Neuronal stem cell (in vitro differentiated cells): Measurements from ENCODE around the gene DHFR2.

Experiments used
- DNase-seq: peaks from one replicate; pipeline ENCODE4 v3.0.0-alpha.2; 2013; ENCODE audit warnings: low spot score
- H2AFZ ChIP-seq: one replicate; pipeline ENCODE4 v1.6.1; 2013; ENCODE audit warnings: mild to moderate bottlenecking, low read length, inconsistent platforms
- H2AK5ac ChIP-seq: 2 replicates; pipeline ENCODE4 v1.6.1; 2013; ENCODE audit warnings: low read depth, mild to moderate bottlenecking, inconsistent platforms, low read length, moderate library complexity, mixed read lengths
- H2BK120ac ChIP-seq: 2 replicates; pipeline ENCODE4 v1.6.1; 2013; ENCODE audit warnings: low read depth, mild to moderate bottlenecking, inconsistent platforms, low read length, moderate library complexity, mixed read lengths
- H2BK12ac ChIP-seq: one replicate; pipeline ENCODE4 v1.6.1; 2013; ENCODE audit warnings: low read length, inconsistent platforms
- H2BK15ac ChIP-seq: 2 replicates; pipeline ENCODE4 v1.6.1; 2013; ENCODE audit warnings: mild to moderate bottlenecking, low read length, inconsistent platforms, mixed read lengths
- H2BK5ac ChIP-seq: one replicate; pipeline ENCODE4 v1.6.1; 2013; ENCODE audit warnings: inconsistent platforms, mild to moderate bottlenecking, low read length, moderate library complexity
- H3K14ac ChIP-seq: one replicate; pipeline ENCODE4 v1.6.1; 2013; ENCODE audit warnings: low read length, inconsistent platforms
- H3K18ac ChIP-seq: 2 replicates; pipeline ENCODE4 v1.6.1; 2013; ENCODE audit warnings: low read length, inconsistent platforms
- H3K23ac ChIP-seq: 2 replicates; pipeline ENCODE4 v1.6.1; 2013; ENCODE audit warnings: low read depth, mild to moderate bottlenecking, mixed read lengths, low read length, inconsistent platforms; ENCODE audit not compliant: poor library complexity
- H3K27ac ChIP-seq: replicated peaks from 3 replicates; pipeline ENCODE4 v1.5.1; 2013; ENCODE audit warnings: low read length, inconsistent platforms
- H3K27me3 ChIP-seq, 3 experiments: 2 replicates each; pipeline ENCODE4 v1.6.1; 2013; ENCODE audit warnings: low read length in 3 of 3, mild to moderate bottlenecking in 2 of 3, inconsistent platforms in 1 of 3, low read depth in 1 of 3, mixed read lengths in 1 of 3, moderate library complexity in 1 of 3; ENCODE audit not compliant: control insufficient read depth in 3 of 3, insufficient read depth in 3 of 3
- H3K36me3 ChIP-seq, 2 donors: replicated peaks in 1 of 2; 2 replicates each; pipeline ENCODE4 v1.6.1; 2013; ENCODE audit warnings: low read length in 2 of 2; ENCODE audit not compliant: control insufficient read depth in 2 of 2, insufficient read depth in 2 of 2
- H3K4ac ChIP-seq: 2 replicates; pipeline ENCODE4 v1.6.1; 2013; ENCODE audit warnings: inconsistent platforms, mild to moderate bottlenecking, low read length, moderate library complexity
- H3K4me1 ChIP-seq, 2 donors: 1 replicate in 1 of 2; 2 replicates in 1 of 2; pipeline ENCODE4 v1.6.1; 2013; ENCODE audit warnings: low read length in 2 of 2, low read depth in 1 of 2; ENCODE audit not compliant: control insufficient read depth in 2 of 2, insufficient read depth in 1 of 2
- H3K4me2 ChIP-seq: one replicate; pipeline ENCODE4 v1.6.1; 2013; ENCODE audit warnings: mild to moderate bottlenecking, low read length, inconsistent platforms; ENCODE audit not compliant: insufficient read depth, poor library complexity, severe bottlenecking
- H3K4me3 ChIP-seq, 2 donors: 2 replicates each; pipeline ENCODE4 v1.5.1; 2013; ENCODE audit warnings: low read length in 2 of 2, mild to moderate bottlenecking in 2 of 2, inconsistent platforms in 1 of 2, moderate library complexity in 1 of 2
- H3K79me1 ChIP-seq: one replicate; pipeline ENCODE4 v1.6.1; 2013; ENCODE audit warnings: low read depth, mild to moderate bottlenecking, inconsistent platforms, low read length, moderate library complexity
- H3K9ac ChIP-seq: one replicate; pipeline ENCODE4 v1.6.1; 2013; ENCODE audit warnings: mild to moderate bottlenecking, low read depth, low read length, inconsistent platforms; ENCODE audit not compliant: poor library complexity
- H3K9me3 ChIP-seq, 2 donors: replicated peaks in 1 of 2; 2 replicates each; pipeline versions ENCODE3 to v1.6.1; 2013; ENCODE audit warnings: low read length in 2 of 2, mild to moderate bottlenecking in 2 of 2, inconsistent platforms in 1 of 2, low read depth in 1 of 2, mixed read lengths in 1 of 2, moderate library complexity in 1 of 2; ENCODE audit not compliant: control insufficient read depth in 2 of 2, insufficient read depth in 1 of 2
- H4K8ac ChIP-seq: one replicate; pipeline ENCODE4 v1.6.1; 2013; ENCODE audit warnings: low read depth, mild to moderate bottlenecking, inconsistent platforms, low read length, moderate library complexity
- H4K91ac ChIP-seq: one replicate; pipeline ENCODE4 v1.6.1; 2013; ENCODE audit warnings: low read length, low read depth, mild to moderate bottlenecking, inconsistent platforms; ENCODE audit not compliant: poor library complexity
- WGBS, 2 donors: extraction: QIAGEN DNeasy Blood & Tissue Kit; methylation state at CpG; one replicate each; pipeline ENCODE4 v1.1.7; 2013; ENCODE audit warnings: missing lambda C conversion rate in 2 of 2, mixed read lengths in 1 of 2; ENCODE audit not compliant: insufficient read length in 2 of 2, insufficient replicate concordance in 1 of 2; ENCODE audit errors: extremely low coverage in 2 of 2; 5-methylcytosine and 5-hydroxymethylcytosine counted together

The DHFR2 gene

GRCh38 chr3:94093151-94093550, 30.4 kb upstream of the DHFR2 start:
- H2AK5ac ChIP-seq, result no peak overlapping the region
- no peaks in the 10 kb centered on the region for H3K79me1 ChIP-seq
- H3K14ac ChIP-seq, result no peak overlapping the region
- H3K4ac ChIP-seq, result no peak overlapping the region
- H2BK12ac ChIP-seq, result no peak overlapping the region
- no peaks in the 10 kb centered on the region for H3K4me1 ChIP-seq
- H3K27ac ChIP-seq, result no peak overlapping the region
- H3K4me2 ChIP-seq, result no peak overlapping the region
- H2AFZ ChIP-seq, result no peak overlapping the region
- H3K18ac ChIP-seq, result no peak overlapping the region
- H3K9ac ChIP-seq, result no peak overlapping the region
- no CpG with 5 or more reads among the region's 1 CpG for WGBS, 2 donors
- no peak overlapping the region for H2BK15ac ChIP-seq
- no peak overlapping the region for H3K23ac ChIP-seq
- no peak for DNase-seq
- no peak overlapping the region for H4K91ac ChIP-seq
- no peak overlapping the region for H4K8ac ChIP-seq
- no peaks in the 10 kb centered on the region for H3K9me3 ChIP-seq
- H3K27me3 ChIP-seq, result no peaks in the 10 kb centered on the region
- peaks cover 3 to 64% of the 10 kb centered on the region in 2 donors for H3K36me3 ChIP-seq
- no peak overlapping the region for H2BK120ac ChIP-seq
- no peak overlapping the region for H3K4me3 ChIP-seq
- no peak overlapping the region for H2BK5ac ChIP-seq

DNA sequence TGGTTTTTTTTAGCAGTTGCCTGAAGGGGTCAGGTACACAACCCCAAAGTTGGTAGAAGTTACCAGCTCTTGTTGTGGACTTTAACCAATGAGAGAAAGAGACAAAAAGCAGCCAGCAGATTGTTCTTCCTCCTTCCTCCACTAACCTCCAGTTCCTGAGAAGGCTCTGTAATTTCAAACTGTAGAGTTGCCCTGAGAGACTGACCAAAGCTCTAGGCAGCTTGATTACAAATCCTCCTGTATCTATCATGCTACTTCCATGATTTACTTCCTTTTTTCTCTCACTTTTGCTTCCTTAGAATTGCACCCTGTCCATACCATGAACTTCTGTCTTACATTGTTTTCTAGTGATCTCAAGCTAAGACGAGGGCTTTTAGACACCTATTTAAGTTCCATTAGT, 29.4 kb upstream of the DHFR2 start:
- Histone ChIP-seq H3K4me3 (no peak overlapping the region), H2AK5ac (no peak overlapping the region), H3K27me3 (no peaks in the 10 kb centered on the region), H3K36me3 (peaks cover 3 to 58% of the 10 kb centered on the region in 2 donors), H3K9ac (no peak overlapping the region), H3K9me3 (no peaks in the 10 kb centered on the region), H2BK15ac (no peak overlapping the region), H3K18ac (no peak overlapping the region), H3K23ac (no peak overlapping the region), H2AFZ (no peak overlapping the region), H3K4me2 (no peak overlapping the region), H4K8ac (no peak overlapping the region), H3K27ac (no peak overlapping the region), H3K4ac (no peak overlapping the region), H2BK12ac (no peak overlapping the region), H3K4me1 (no peaks in the 10 kb centered on the region), H2BK120ac (no peak overlapping the region), H3K79me1 (no peaks in the 10 kb centered on the region), H2BK5ac (no peak overlapping the region), H3K14ac (no peak overlapping the region), H4K91ac (no peak overlapping the region)
- WGBS, 2 donors, result no CpG with 5 or more reads among the region's 1 CpG
- no peak for DNase-seq

GRCh38 chr3:94089126-94089525, 26.4 kb upstream of the DHFR2 start:
- Histone ChIP-seq H2BK5ac (no peak overlapping the region), H2AK5ac (no peak overlapping the region), H3K79me1 (no peaks in the 10 kb centered on the region), H3K4me2 (no peak overlapping the region), H3K27me3 (no peaks in the 10 kb centered on the region), H3K4ac (no peak overlapping the region), H3K4me3 (no peak overlapping the region), H2BK12ac (no peak overlapping the region), H3K23ac (no peak overlapping the region), H3K4me1 (no peaks in the 10 kb centered on the region), H4K8ac (no peak overlapping the region), H3K18ac (no peak overlapping the region), H4K91ac (no peak overlapping the region), H2AFZ (no peak overlapping the region), H2BK120ac (no peak overlapping the region), H2BK15ac (no peak overlapping the region), H3K9ac (no peak overlapping the region), H3K9me3 (no peaks in the 10 kb centered on the region), H3K36me3 (peaks cover 3 to 58% of the 10 kb centered on the region in 2 donors), H3K14ac (no peak overlapping the region), H3K27ac (no peak overlapping the region)
- no peak for DNase-seq
- no CpG with 5 or more reads among the region's 1 CpG for WGBS, 2 donors

- H2BK12ac ChIP-seq, result no peak overlapping the region
- DNase-seq, result no peak
Measured at GRCh38 chr3:94083261-94083660, 20.5 kb upstream of the DHFR2 start.

More at GRCh38 chr3:94083261-94083660, 20.5 kb upstream of the DHFR2 start:
- Histone ChIP-seq H3K27me3 (no peaks in the 10 kb centered on the region), H3K9ac (no peak overlapping the region), H3K36me3 (peaks cover 0 to 38% of the 10 kb centered on the region in 2 donors), H4K8ac (no peak overlapping the region), H3K4ac (no peak overlapping the region), H2AFZ (no peak overlapping the region), H3K4me1 (no peaks in the 10 kb centered on the region), H3K4me3 (no peak overlapping the region), H3K23ac (no peak overlapping the region), H3K18ac (no peak overlapping the region), H3K79me1 (no peaks in the 10 kb centered on the region), H3K14ac (no peak overlapping the region), H4K91ac (no peak overlapping the region), H2AK5ac (no peak overlapping the region), H2BK5ac (no peak overlapping the region), H3K9me3 (no peaks in the 10 kb centered on the region), H3K27ac (no peak overlapping the region), H2BK120ac (no peak overlapping the region), H3K4me2 (no peak overlapping the region), H2BK15ac (no peak overlapping the region)
- WGBS, 2 donors, result no CpG with 5 or more reads among the region's 4 CpGs
